ENCODE data around the gene PDZRN3. TPM values are rescaled to one million over a fixed set of nuclear protein-coding genes. Genes with fewer than 3 reads are reported as not detected.

The PDZRN3 gene
- total RNA-seq, 1 donor from 2014 or later, result 1.3 TPM

DNA sequence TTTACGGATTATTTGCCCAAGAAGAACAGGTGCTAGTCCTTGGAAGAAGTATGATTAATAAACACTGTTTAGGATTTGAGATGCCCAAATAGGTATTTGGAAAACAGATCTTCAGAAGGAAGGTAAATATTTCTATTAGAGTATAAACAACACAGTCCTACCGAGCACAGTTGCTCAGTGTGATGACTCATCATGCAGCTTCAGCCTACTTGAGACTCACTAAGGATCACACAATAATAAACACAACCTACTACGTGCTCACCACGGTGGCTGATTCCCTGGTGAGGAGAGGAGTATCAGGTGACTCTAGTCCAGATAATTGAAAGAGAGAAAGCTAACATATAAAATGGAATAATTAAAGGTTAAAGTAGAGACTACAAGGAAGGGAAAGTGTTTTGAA lies 72.0 kb downstream of the PDZRN3 start:
- TF ChIP-seq, protein P1, sequence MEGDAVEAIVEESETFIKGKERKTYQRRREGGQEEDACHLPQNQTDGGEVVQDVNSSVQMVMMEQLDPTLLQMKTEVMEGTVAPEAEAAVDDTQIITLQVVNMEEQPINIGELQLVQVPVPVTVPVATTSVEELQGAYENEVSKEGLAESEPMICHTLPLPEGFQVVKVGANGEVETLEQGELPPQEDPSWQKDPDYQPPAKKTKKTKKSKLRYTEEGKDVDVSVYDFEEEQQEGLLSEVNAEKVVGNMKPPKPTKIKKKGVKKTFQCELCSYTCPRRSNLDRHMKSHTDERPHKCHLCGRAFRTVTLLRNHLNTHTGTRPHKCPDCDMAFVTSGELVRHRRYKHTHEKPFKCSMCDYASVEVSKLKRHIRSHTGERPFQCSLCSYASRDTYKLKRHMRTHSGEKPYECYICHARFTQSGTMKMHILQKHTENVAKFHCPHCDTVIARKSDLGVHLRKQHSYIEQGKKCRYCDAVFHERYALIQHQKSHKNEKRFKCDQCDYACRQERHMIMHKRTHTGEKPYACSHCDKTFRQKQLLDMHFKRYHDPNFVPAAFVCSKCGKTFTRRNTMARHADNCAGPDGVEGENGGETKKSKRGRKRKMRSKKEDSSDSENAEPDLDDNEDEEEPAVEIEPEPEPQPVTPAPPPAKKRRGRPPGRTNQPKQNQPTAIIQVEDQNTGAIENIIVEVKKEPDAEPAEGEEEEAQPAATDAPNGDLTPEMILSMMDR (IDR thresholded peaks at IDR 0.05; ENCODE audit: unreplicated experiment), result no peak
- no peak for DNase-seq (ENCODE audit: low spot score)

DNA sequence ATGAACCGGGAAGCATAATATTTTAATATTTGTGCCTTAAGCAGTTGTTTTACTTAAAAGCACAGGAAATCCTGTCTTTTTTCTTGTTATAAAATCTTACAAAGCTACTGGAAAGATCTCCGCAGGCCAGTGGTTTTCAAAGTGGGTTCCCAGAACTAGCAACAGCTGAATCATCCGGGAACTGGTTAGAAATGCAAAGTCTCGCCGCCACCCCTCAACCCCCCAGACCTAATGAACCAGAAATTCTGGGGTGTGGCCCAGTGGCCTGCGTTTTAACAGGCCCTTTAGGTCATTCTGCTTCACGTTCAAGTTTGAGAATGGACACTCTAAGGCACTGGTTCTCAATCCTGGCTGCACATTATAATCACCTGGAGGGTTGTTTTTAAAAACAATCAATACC lies 74.7 kb downstream of the PDZRN3 start:
- Mint-ChIP-seq H3K4me3 (ENCODE audit: unreplicated experiment) (no peak overlapping the region), H3K4me1 (ENCODE audit: unreplicated experiment) (peaks cover 11% of the 10 kb centered on the region), H3K9me3 (ENCODE audit: unreplicated experiment) (no peaks in the 10 kb centered on the region), H3K36me3 (ENCODE audit: low read depth, unreplicated experiment) (no peaks in the 10 kb centered on the region), H3K27ac (ENCODE audit: unreplicated experiment) (no peak overlapping the region), H3K27me3 (ENCODE audit: unreplicated experiment) (peaks cover 2% of the 10 kb centered on the region)
- TF ChIP-seq, protein P1 (IDR thresholded peaks at IDR 0.05; ENCODE audit: unreplicated experiment), result no peak
- DNase-seq (ENCODE audit: low spot score), result no peak

More for the DNA sequence above, 72.0 kb downstream of the PDZRN3 start:
- Mint-ChIP-seq H3K27me3 (ENCODE audit: unreplicated experiment) (peaks cover 2% of the 10 kb centered on the region), H3K27ac (ENCODE audit: unreplicated experiment) (no peak overlapping the region), H3K4me1 (ENCODE audit: unreplicated experiment) (peaks cover 14% of the 10 kb centered on the region), H3K36me3 (ENCODE audit: low read depth, unreplicated experiment) (no peaks in the 10 kb centered on the region), H3K4me3 (ENCODE audit: unreplicated experiment) (no peak overlapping the region), H3K9me3 (ENCODE audit: unreplicated experiment) (no peaks in the 10 kb centered on the region)

DNA sequence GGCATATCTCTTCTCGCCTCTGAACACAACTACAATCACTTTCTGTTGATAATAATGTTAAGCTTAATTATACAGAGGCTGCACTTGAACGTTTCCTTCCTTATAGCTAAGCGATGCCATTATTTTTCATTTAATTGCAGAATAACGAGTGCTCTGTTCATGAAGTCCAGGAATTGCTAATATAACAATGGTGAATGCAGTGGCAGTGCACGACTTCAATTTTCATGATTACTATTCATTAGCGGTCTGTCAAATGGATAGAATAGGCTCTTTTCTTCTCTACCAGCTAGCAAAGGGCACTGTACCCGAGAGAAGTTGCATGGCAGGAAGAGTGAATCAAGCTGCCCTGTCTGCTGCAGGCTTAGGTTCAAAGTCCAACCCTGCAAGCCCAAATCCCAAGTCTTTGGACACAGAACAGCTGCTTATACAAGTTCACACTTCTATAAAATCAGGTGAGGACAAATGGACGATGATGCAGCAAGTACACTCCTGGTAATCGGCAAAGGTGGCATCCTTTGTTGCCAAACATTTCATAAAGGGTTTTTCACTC lies 75.6 kb downstream of the PDZRN3 start:
- H3K36me3 Mint-ChIP-seq (ENCODE audit: low read depth, unreplicated experiment), result no peaks in the 10 kb centered on the region
- TF ChIP-seq, protein P1 (IDR thresholded peaks at IDR 0.05; ENCODE audit: unreplicated experiment), result no peak
- peaks cover 11% of the 10 kb centered on the region for H3K4me1 Mint-ChIP-seq (ENCODE audit: unreplicated experiment)
- no peak overlapping the region for H3K4me3 Mint-ChIP-seq (ENCODE audit: unreplicated experiment)
- H3K27ac Mint-ChIP-seq (ENCODE audit: unreplicated experiment), result no peak overlapping the region
- no peaks in the 10 kb centered on the region for H3K9me3 Mint-ChIP-seq (ENCODE audit: unreplicated experiment)
- peaks cover 2% of the 10 kb centered on the region for H3K27me3 Mint-ChIP-seq (ENCODE audit: unreplicated experiment)
- no peak for DNase-seq (ENCODE audit: low spot score)

DNA sequence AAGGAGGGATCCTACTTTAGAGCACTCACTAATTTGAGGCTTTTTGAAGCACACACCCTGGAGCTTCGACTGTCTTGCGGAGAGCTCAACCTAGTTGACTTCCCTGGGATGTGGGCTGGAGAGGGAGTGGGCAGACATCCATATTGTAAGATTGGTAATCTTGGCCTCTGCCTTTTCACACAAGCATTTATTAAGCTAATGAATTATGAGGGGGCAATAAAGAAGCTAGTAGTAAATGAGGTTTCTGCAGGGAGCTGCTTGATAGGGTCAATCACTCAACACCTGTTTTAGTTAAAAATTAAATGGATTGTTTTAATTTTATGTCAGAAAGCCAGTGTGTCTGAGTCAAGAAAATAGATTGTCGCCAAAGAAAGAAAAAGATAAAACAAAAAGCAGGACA lies 76.3 kb downstream of the PDZRN3 start:
- Mint-ChIP-seq H3K27me3 (ENCODE audit: unreplicated experiment) (peaks cover 2% of the 10 kb centered on the region), H3K4me1 (ENCODE audit: unreplicated experiment) (peaks cover 11% of the 10 kb centered on the region), H3K4me3 (ENCODE audit: unreplicated experiment) (no peak overlapping the region), H3K27ac (ENCODE audit: unreplicated experiment) (no peak overlapping the region), H3K36me3 (ENCODE audit: low read depth, unreplicated experiment) (no peaks in the 10 kb centered on the region), H3K9me3 (ENCODE audit: unreplicated experiment) (no peaks in the 10 kb centered on the region)
- TF ChIP-seq, protein P1 (IDR thresholded peaks at IDR 0.05; ENCODE audit: unreplicated experiment), result no peak
- DNase-seq (ENCODE audit: low spot score), result no peak

DNA sequence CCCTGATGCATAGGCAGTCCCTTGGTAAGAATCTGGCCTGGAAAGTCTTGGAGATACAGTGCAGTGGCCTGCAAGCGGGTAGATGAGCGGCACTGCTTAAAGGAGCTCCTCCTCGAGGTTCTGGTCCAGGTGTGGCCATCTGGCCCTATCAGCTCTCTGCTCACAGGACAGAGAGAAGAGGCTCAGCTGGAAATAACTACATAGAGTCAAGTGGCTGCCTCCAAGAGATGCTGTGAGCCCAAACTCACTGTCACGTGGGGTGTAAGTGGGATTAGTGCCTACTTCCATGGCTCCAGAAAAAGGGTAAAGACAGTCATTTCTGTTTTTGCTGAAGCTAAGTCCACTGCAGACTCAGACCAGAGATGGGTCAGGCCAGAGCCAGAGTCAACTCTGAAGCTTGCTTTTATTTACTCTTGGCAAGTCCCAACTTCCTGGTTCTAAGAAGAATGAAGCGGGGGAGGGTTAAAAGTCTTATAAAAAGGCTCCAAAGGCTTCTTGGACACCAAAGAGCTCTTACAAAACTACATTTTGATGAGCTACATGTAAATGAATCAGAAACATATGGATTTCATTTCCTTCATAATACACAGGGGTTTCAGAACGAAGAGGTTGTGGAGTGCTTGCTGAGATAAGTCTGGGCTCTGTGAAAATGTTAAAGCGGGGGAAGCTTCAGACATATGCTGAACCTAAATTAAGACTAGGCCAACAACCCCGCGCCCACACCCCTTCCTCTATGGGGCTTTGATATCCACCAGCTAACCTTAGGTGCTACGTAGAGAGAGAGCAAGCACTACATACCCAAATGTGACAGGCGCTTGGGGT lies 77.1 kb downstream of the PDZRN3 start:
- H3K36me3 Mint-ChIP-seq (ENCODE audit: low read depth, unreplicated experiment), result no peaks in the 10 kb centered on the region
- no peak overlapping the region for H3K27ac Mint-ChIP-seq (ENCODE audit: unreplicated experiment)
- peaks cover 2% of the 10 kb centered on the region for H3K27me3 Mint-ChIP-seq (ENCODE audit: unreplicated experiment)
- no peaks in the 10 kb centered on the region for H3K9me3 Mint-ChIP-seq (ENCODE audit: unreplicated experiment)
- TF ChIP-seq, protein P1 (IDR thresholded peaks at IDR 0.05; ENCODE audit: unreplicated experiment), result no peak
- no peak for DNase-seq (ENCODE audit: low spot score)
- H3K4me3 Mint-ChIP-seq (ENCODE audit: unreplicated experiment), result no peak overlapping the region
- H3K4me1 Mint-ChIP-seq (ENCODE audit: unreplicated experiment), result peaks cover 11% of the 10 kb centered on the region
